ENCODE results near the gene GARS1. TPM values are rescaled to one million over a fixed set of nuclear protein-coding genes. Genes with fewer than 3 reads are reported as not detected.
"Not testable (repeated sequence)": the region's sequence is repeated elsewhere in the genome, so short reads cannot be mapped to it uniquely, and the experiment has no call there.

The GARS1 gene
- total RNA-seq, 1 donor from 2014 or later = 41.7 TPM

- H3K4me1 ChIP-seq = no peaks in the 10 kb centered on the region
- no peak for TF ChIP-seq CTCF (IDR thresholded peaks at IDR 0.05)
- intact Hi-C loops (cut with DNase I) = no loop called here
- peaks cover 26% of the 10 kb centered on the region in 2 donors for H3K36me3 ChIP-seq
- no peaks in the 10 kb centered on the region for H3K27me3 ChIP-seq
- no peak overlapping the region for H3K4me3 ChIP-seq
- H3K9me3 ChIP-seq = no peaks in the 10 kb centered on the region
- H3K27ac ChIP-seq = no peak overlapping the region
- DNase-seq (ENCODE audit: low spot score in 2 of 2) = no peak
These were observed 18.8 kb upstream of the GARS1 start for GRCh38 chr7:30575910-30576309.

- intact Hi-C loops (cut with DNase I) = no loop called here
- no peak for TF ChIP-seq CTCF (IDR thresholded peaks at IDR 0.05)
- Histone ChIP-seq H3K27me3 (no peaks in the 10 kb centered on the region), H3K27ac (no peak overlapping the region), H3K4me1 (no peaks in the 10 kb centered on the region), H3K4me3 (no peak overlapping the region), H3K36me3 (peaks cover 34 to 71% of the 10 kb centered on the region in 2 donors), H3K9me3 (no peaks in the 10 kb centered on the region)
- DNase-seq (ENCODE audit: low spot score in 2 of 2) = no peak
These were observed 11.5 kb upstream of the GARS1 start for GRCh38 chr7:30583181-30583580.

GRCh38 chr7:30584415-30584814 lies 10.3 kb upstream of the GARS1 start:
- intact Hi-C loops (cut with DNase I) = no loop called here
- no peak for TF ChIP-seq CTCF (IDR thresholded peaks at IDR 0.05)
- Histone ChIP-seq H3K27me3 (no peaks in the 10 kb centered on the region), H3K4me1 (no peaks in the 10 kb centered on the region), H3K27ac (no peak overlapping the region), H3K36me3 (peaks cover 22 to 59% of the 10 kb centered on the region in 2 donors), H3K4me3 (no peak overlapping the region), H3K9me3 (no peaks in the 10 kb centered on the region)
- no peak for DNase-seq (ENCODE audit: low spot score in 2 of 2)

- no peak for TF ChIP-seq CTCF (IDR thresholded peaks at IDR 0.05)
- DNase-seq (ENCODE audit: low spot score in 2 of 2) = no peak
- intact Hi-C loops (cut with DNase I) = no loop called here
- Histone ChIP-seq H3K27me3 (no peaks in the 10 kb centered on the region), H3K27ac (no peak overlapping the region), H3K4me3 (no peak overlapping the region), H3K9me3 (no peaks in the 10 kb centered on the region), H3K4me1 (no peaks in the 10 kb centered on the region), H3K36me3 (peaks cover 20 to 57% of the 10 kb centered on the region in 2 donors)
These were observed 9.7 kb upstream of the GARS1 start for GRCh38 chr7:30584965-30585364.

- no peak overlapping the region for H3K27ac ChIP-seq
- H3K36me3 ChIP-seq = peaks cover 17 to 51% of the 10 kb centered on the region in 2 donors
- H3K9me3 ChIP-seq = no peaks in the 10 kb centered on the region
- DNase-seq (ENCODE audit: low spot score in 2 of 2) = no peak
- intact Hi-C loops (cut with DNase I) = no loop called here
- no peak for TF ChIP-seq CTCF (IDR thresholded peaks at IDR 0.05)
- no peaks in the 10 kb centered on the region for H3K27me3 ChIP-seq
- no peak overlapping the region for H3K4me3 ChIP-seq
- no peaks in the 10 kb centered on the region for H3K4me1 ChIP-seq
These were observed 9.0 kb upstream of the GARS1 start for GRCh38 chr7:30585675-30586074.

GRCh38 chr7:30587547-30587946 lies 7.1 kb upstream of the GARS1 start:
- peaks cover 10 to 37% of the 10 kb centered on the region in 2 donors for H3K36me3 ChIP-seq
- H3K27me3 ChIP-seq; DNase-seq (ENCODE audit: low spot score in 2 of 2); H3K4me1 ChIP-seq; H3K27ac ChIP-seq; H3K4me3 ChIP-seq; H3K9me3 ChIP-seq; intact Hi-C loops (cut with DNase I): not testable (repeated sequence)

Data from ascending aorta (tissue), 2 donors.